Keratinocyte (primary cell): ENCODE measurements around the gene DNAJB6. TPM values are rescaled to one million over a fixed set of nuclear protein-coding genes. Genes with fewer than 3 reads are reported as not detected.

Experiments used
- DNase-seq: peaks from one replicate; pipeline ENCODE4 v3.0.0-alpha.2; 2011; ENCODE audit warnings: low read depth, missing footprints, low spot score
- FAIRE-seq: peaks from 2 replicates; lab custom pipeline; 2011; peaks lifted over from hg19 to GRCh38; lab: Jason Lieb, UNC
- H2AFZ ChIP-seq: 2 replicates; pipeline ENCODE4 v1.6.0; 2012; ENCODE audit warnings: low read length, control low read depth, inconsistent platforms; ENCODE audit not compliant: control insufficient read depth
- H3K27ac ChIP-seq: 2 replicates; pipeline ENCODE4 v1.5.1; 2011; ENCODE audit warnings: low read length; ENCODE audit not compliant: control insufficient read depth, insufficient read depth
- H3K27me3 ChIP-seq: 3 replicates; pipeline ENCODE4 v1.6.0; 2011; ENCODE audit warnings: low read length; ENCODE audit not compliant: control insufficient read depth, insufficient read depth; ENCODE audit errors: extremely low read depth
- H3K36me3 ChIP-seq, 2 experiments: 2 replicates in 1 of 2; 3 replicates in 1 of 2; pipeline ENCODE4 v1.5.1; 2011; ENCODE audit warnings: low read length in 2 of 2, mild to moderate bottlenecking in 1 of 2; ENCODE audit not compliant: control insufficient read depth in 2 of 2, insufficient read depth in 2 of 2; ENCODE audit errors: extremely low read depth in 1 of 2
- H3K4me1 ChIP-seq: 3 replicates; pipeline ENCODE4 v1.5.1; 2011; ENCODE audit warnings: low read length; ENCODE audit not compliant: control insufficient read depth, insufficient read depth; ENCODE audit errors: extremely low read depth
- H3K4me2 ChIP-seq: 3 replicates; pipeline ENCODE4 v1.6.0; 2011; ENCODE audit warnings: low read depth, low read length; ENCODE audit not compliant: control insufficient read depth, insufficient read depth; ENCODE audit errors: extremely low read depth
- H3K4me3 ChIP-seq, 3 experiments: fragments of 200-600 bp in 1 of 3; sonication (generic) in 1 of 3; 2 replicates in 2 of 3; 3 replicates in 1 of 3; pipeline ENCODE4 v1.5.1; 2011 to 2016; ENCODE audit warnings: low read length in 3 of 3, mild to moderate bottlenecking in 3 of 3, control low read depth in 2 of 3, inconsistent platforms in 1 of 3, low read depth in 1 of 3, mixed read lengths in 1 of 3, mixed run types in 1 of 3, moderate library complexity in 1 of 3; ENCODE audit not compliant: control insufficient read depth in 2 of 3, insufficient read depth in 2 of 3; ENCODE audit errors: extremely low read depth in 1 of 3
- H3K79me2 ChIP-seq: 2 replicates; pipeline ENCODE4 v1.6.0; 2012; ENCODE audit warnings: low read length; ENCODE audit not compliant: control insufficient read depth, insufficient read depth
- H3K9ac ChIP-seq: 3 replicates; pipeline ENCODE4 v1.6.0; 2011; ENCODE audit warnings: low read length; ENCODE audit not compliant: control insufficient read depth, insufficient read depth; ENCODE audit errors: extremely low read depth
- H3K9me1 ChIP-seq: 3 replicates; pipeline ENCODE4 v1.6.0; 2011; ENCODE audit warnings: low read length; ENCODE audit not compliant: control insufficient read depth, insufficient read depth; ENCODE audit errors: extremely low read depth
- H3K9me3 ChIP-seq: 2 replicates; pipeline ENCODE4 v1.5.1; 2012; ENCODE audit warnings: low read depth, low read length; ENCODE audit not compliant: control insufficient read depth
- H4K20me1 ChIP-seq: 3 replicates; pipeline ENCODE4 v1.6.0; 2011; ENCODE audit warnings: low read length; ENCODE audit not compliant: control insufficient read depth, insufficient read depth; ENCODE audit errors: extremely low read depth
- EZH2 ChIP-seq: IDR thresholded peaks from one replicate; pipeline ENCODE4 v1.6.1; 2012; ENCODE audit warnings: inconsistent platforms, mild to moderate bottlenecking, low read length, moderate library complexity
- dilution Hi-C: fragments of 300-500 bp; cut with MboI; formaldehyde crosslinking; loops from one replicate; pipeline ENCODE4 v1.7.0; 2020; ENCODE audit warnings: low sequenced_read_pairs; ENCODE audit not compliant: extremely low pct_ligation_motif_present
- polyA plus RNA-seq, 5 experiments: library from polyadenylated mRNA; depleted of rRNA in 3 of 5; stranded (reverse) in 3 of 5; stranded (forward) in 1 of 5; unstranded in 1 of 5; fragments of >200 nt; gene quantifications; 1 replicate in 1 of 5; 2 replicates in 3 of 5; 3 replicates in 1 of 5; pipeline versions ENCODE4 v1.2.1 to v1.2.3, GENCODE V29; 2011 to 2012; ENCODE audit warnings: missing spikeins in 2 of 5, low read depth in 1 of 5, low replicate concordance in 1 of 5
- TF ChIP-seq, protein P1 (sequence below), 3 experiments: IDR thresholded peaks in 1 of 3; conservative IDR thresholded peaks in 1 of 3; optimal IDR thresholded peaks in 1 of 3; 2 replicates in 2 of 3; 3 replicates in 1 of 3; pipeline versions ENCODE3 to v1.5.1; 2011; ENCODE audit warnings: low read length in 3 of 3, mild to moderate bottlenecking in 3 of 3, moderate library complexity in 2 of 3, control low read depth in 1 of 3, inconsistent platforms in 1 of 3; ENCODE audit not compliant: insufficient read depth in 2 of 3; ENCODE audit errors: extremely low read depth in 1 of 3

DNAJB6 gene
- polyA plus RNA-seq, 1 donor (not counting 4 experiments of a cell fraction or from before 2014, with no cell fraction given): 152 TPM

DNA sequence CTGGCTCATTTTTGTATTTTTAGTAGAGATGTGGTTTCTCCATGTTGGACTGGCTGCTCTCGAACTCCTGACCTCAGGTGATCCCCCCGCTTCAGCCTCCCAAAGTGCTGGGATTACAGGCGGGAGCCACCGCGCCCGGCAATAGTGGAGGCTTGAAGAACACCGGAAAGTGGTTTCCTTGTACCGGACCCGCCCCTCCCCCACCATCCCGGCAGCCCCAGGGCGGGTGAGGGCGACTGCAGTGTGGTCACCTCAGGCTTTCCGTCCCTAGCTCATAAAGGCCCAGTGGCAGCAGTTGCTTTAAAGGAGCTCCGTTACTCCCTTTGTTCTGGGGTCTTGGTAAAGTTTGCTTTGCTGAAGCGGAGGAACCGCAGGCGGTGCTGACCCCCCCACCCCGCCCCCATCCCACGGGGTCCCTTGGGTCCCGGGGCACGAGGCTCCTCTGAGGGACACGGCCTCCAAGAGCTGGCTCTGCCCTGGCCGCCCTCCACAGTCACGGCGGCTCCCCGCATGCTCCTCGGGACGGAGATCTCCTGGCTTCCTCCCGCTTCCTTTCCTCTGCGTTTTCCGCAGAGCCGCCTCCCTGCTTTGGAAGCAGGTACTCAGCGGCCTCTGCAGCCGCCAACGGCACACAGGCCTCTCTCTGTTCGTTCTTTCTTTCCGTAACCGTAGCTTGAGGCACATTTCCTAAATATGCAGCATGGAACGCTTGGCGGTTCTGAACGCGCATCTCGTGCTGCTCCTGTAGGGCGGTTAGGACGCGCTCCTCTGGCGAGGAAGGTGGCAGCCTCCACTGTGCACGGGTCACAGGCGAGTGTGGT is 77.3 kb downstream of the DNAJB6 start:
- H2AFZ ChIP-seq: no peak overlapping the region
- H3K27me3 ChIP-seq: no peaks in the 10 kb centered on the region
- no peak for FAIRE-seq
- dilution Hi-C loops: no loop called here
- H3K4me1 ChIP-seq: no peaks in the 10 kb centered on the region
- H3K27ac ChIP-seq: no peak overlapping the region
- no peak overlapping the region for H3K4me3 ChIP-seq
- no peak overlapping the region for H3K9ac ChIP-seq
- no peaks in the 10 kb centered on the region for H4K20me1 ChIP-seq
- H3K79me2 ChIP-seq: peaks cover 2% of the 10 kb centered on the region
- TF ChIP-seq, protein P1, sequence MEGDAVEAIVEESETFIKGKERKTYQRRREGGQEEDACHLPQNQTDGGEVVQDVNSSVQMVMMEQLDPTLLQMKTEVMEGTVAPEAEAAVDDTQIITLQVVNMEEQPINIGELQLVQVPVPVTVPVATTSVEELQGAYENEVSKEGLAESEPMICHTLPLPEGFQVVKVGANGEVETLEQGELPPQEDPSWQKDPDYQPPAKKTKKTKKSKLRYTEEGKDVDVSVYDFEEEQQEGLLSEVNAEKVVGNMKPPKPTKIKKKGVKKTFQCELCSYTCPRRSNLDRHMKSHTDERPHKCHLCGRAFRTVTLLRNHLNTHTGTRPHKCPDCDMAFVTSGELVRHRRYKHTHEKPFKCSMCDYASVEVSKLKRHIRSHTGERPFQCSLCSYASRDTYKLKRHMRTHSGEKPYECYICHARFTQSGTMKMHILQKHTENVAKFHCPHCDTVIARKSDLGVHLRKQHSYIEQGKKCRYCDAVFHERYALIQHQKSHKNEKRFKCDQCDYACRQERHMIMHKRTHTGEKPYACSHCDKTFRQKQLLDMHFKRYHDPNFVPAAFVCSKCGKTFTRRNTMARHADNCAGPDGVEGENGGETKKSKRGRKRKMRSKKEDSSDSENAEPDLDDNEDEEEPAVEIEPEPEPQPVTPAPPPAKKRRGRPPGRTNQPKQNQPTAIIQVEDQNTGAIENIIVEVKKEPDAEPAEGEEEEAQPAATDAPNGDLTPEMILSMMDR (optimal IDR thresholded peaks at IDR 0.05 in 1 of 3, IDR thresholded peaks at IDR 0.05 in 1 of 3, conservative IDR thresholded peaks at IDR 0.05 in 1 of 3; ENCODE audit: extremely low read depth in 1 of 3, insufficient read depth in 2 of 3, low read length in 3 of 3): no peak
- TF ChIP-seq EZH2: no peak
- H3K4me2 ChIP-seq: no peak overlapping the region
- no peaks in the 10 kb centered on the region for H3K9me3 ChIP-seq
- H3K36me3 ChIP-seq: peaks cover 14 to 34% of the 10 kb centered on the region in 2 experiments
- H3K9me1 ChIP-seq: no peaks in the 10 kb centered on the region
- no peak for DNase-seq

GRCh38 chr7:157414702-157415096 is 77.9 kb downstream of the DNAJB6 start:
- Histone ChIP-seq H3K9ac (no peak overlapping the region), H3K27ac (no peak overlapping the region), H3K4me3 (no peak overlapping the region), H3K4me2 (no peak overlapping the region), H3K79me2 (peaks cover 2% of the 10 kb centered on the region), H3K36me3 (peaks cover 14 to 32% of the 10 kb centered on the region in 2 experiments), H3K4me1 (no peaks in the 10 kb centered on the region), H3K9me3 (no peaks in the 10 kb centered on the region), H2AFZ (no peak overlapping the region), H4K20me1 (no peaks in the 10 kb centered on the region), H3K27me3 (no peaks in the 10 kb centered on the region), H3K9me1 (no peaks in the 10 kb centered on the region)
- no peak for TF ChIP-seq EZH2
- TF ChIP-seq, protein P1 (optimal IDR thresholded peaks at IDR 0.05 in 1 of 3, IDR thresholded peaks at IDR 0.05 in 1 of 3, conservative IDR thresholded peaks at IDR 0.05 in 1 of 3; ENCODE audit: extremely low read depth in 1 of 3, insufficient read depth in 2 of 3, low read length in 3 of 3): no peak
- dilution Hi-C loops: no loop called here
- FAIRE-seq (no peak), DNase-seq (no peak)
